ENCODE results near the gene SLC24A4. TPM values are rescaled to one million over a fixed set of nuclear protein-coding genes. Genes with fewer than 3 reads are reported as not detected.

The SLC24A4 gene
- total RNA-seq, 4 donors from 2014 or later: 0.81 to 3.6 (median 1.4) TPM

- H3K36me3 ChIP-seq: no peaks in the 10 kb centered on the region
- no peak for ATAC-seq
- no peak overlapping the region for H3K4me3 ChIP-seq
- TF ChIP-seq POLR2AphosphoS5 (IDR thresholded peaks at IDR 0.05) (no peak), POLR2A (IDR thresholded peaks at IDR 0.05) (no peak), CTCF (IDR thresholded peaks at IDR 0.05) (no peak), EP300 (IDR thresholded peaks at IDR 0.05) (no peak)
- H3K9me3 ChIP-seq: no peaks in the 10 kb centered on the region
- no peaks in the 10 kb centered on the region for H3K27me3 ChIP-seq
- no peaks in the 10 kb centered on the region for H3K4me1 ChIP-seq
- 69 to 92% methylated on average over 2 to 7 of the region's 20 CpGs for whole genome bisulfite sequencing, 2 donors (ENCODE audit: low coverage in 1 of 2)
- H3K27ac ChIP-seq: no peak overlapping the region
Measured at GRCh38 chr14:92449404-92450181, 126.6 kb downstream of the SLC24A4 start.

- Histone ChIP-seq H3K4me1 (no peaks in the 10 kb centered on the region), H3K27ac (no peak overlapping the region), H3K4me3 (no peak overlapping the region), H3K36me3 (no peaks in the 10 kb centered on the region), H3K27me3 (no peaks in the 10 kb centered on the region), H3K9me3 (no peaks in the 10 kb centered on the region)
- WGBS, 2 donors (ENCODE audit: low coverage in 1 of 2): no CpG with 5 or more reads among the region's 13 CpGs
- TF ChIP-seq POLR2A (IDR thresholded peaks at IDR 0.05) (no peak), EP300 (IDR thresholded peaks at IDR 0.05) (no peak), POLR2AphosphoS5 (IDR thresholded peaks at IDR 0.05) (no peak), CTCF (IDR thresholded peaks at IDR 0.05) (no peak)
- no peak for ATAC-seq
Measured at GRCh38 chr14:92450351-92451070, 127.5 kb downstream of the SLC24A4 start.

- ATAC-seq: no peak
Measured at GRCh38 chr14:92451245-92451644, 128.3 kb downstream of the SLC24A4 start.

GRCh38 chr14:92451755-92452154, 128.8 kb downstream of the SLC24A4 start:
- TF ChIP-seq CTCF (IDR thresholded peaks at IDR 0.05) (no peak), POLR2A (IDR thresholded peaks at IDR 0.05) (no peak)
- ATAC-seq: no peak
- H3K27me3 ChIP-seq: no peaks in the 10 kb centered on the region
- H3K4me3 ChIP-seq: no peak overlapping the region
- peaks cover 0 to 5% (median 0%) of the 10 kb centered on the region in 3 donors for H3K4me1 ChIP-seq
- H3K9me3 ChIP-seq: no peaks in the 10 kb centered on the region
- H3K27ac ChIP-seq: no peak overlapping the region
- H3K36me3 ChIP-seq: no peaks in the 10 kb centered on the region
- WGBS, 2 donors (ENCODE audit: low coverage in 1 of 2): 83% methylated on average over 2 of the region's 5 CpGs; no CpG with 5 or more reads in 1 of the 2 donors

More at GRCh38 chr14:92451245-92451644, 128.3 kb downstream of the SLC24A4 start:
- no peaks in the 10 kb centered on the region for H3K27me3 ChIP-seq
- H3K36me3 ChIP-seq: no peaks in the 10 kb centered on the region
- no peaks in the 10 kb centered on the region for H3K9me3 ChIP-seq
- 78 to 92% methylated on average over 1 to 3 of the region's 9 CpGs for WGBS, 2 donors (ENCODE audit: low coverage in 1 of 2)
- no peak overlapping the region for H3K27ac ChIP-seq
- H3K4me1 ChIP-seq: no peaks in the 10 kb centered on the region
- TF ChIP-seq POLR2AphosphoS5 (IDR thresholded peaks at IDR 0.05) (no peak), CTCF (IDR thresholded peaks at IDR 0.05) (no peak), POLR2A (IDR thresholded peaks at IDR 0.05) (no peak), EP300 (IDR thresholded peaks at IDR 0.05) (no peak)
- no peak overlapping the region for H3K4me3 ChIP-seq
